Measurements from ENCODE around the gene FLYWCH2.
"Not testable (repeated sequence)": the region's sequence is repeated elsewhere in the genome, so short reads cannot be mapped to it uniquely, and the experiment has no call there.

Gene FLYWCH2

DNA sequence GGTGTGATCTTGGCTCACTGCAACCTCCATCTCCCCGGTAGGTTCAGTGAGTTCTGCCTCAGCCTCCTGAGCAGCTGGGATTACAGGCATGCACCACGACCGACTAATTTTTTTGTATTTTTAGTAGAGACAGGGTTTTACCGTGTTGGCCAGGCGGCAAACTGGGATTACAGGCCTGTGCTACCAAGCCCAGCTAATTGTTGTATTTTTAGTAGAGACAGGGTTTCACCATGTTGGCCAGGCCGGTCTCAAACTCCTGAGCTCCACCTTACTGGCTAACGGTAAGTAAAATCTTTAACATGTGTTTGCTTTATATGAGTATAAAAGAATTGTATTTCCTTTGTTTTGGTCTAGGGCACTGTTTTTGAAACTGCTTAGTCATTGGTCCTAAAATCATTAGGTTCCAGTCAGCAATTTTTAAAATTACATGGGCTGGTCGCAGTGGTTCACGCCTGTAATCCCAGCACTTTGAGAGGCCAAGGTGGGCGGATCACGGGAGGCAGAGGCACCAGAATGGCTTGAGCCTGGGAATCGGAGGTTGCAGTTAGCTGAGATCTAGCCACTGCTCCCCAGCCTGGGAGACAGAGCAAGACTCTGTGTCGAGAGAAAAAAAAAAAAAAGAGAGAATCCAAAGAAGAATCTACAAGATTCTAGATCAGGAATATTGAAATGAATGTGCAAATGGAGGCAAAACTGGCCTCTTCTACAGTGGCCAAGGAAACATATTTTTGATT is 32.3 kb downstream of the FLYWCH2 start:
- DNase-seq = no peak

DNA sequence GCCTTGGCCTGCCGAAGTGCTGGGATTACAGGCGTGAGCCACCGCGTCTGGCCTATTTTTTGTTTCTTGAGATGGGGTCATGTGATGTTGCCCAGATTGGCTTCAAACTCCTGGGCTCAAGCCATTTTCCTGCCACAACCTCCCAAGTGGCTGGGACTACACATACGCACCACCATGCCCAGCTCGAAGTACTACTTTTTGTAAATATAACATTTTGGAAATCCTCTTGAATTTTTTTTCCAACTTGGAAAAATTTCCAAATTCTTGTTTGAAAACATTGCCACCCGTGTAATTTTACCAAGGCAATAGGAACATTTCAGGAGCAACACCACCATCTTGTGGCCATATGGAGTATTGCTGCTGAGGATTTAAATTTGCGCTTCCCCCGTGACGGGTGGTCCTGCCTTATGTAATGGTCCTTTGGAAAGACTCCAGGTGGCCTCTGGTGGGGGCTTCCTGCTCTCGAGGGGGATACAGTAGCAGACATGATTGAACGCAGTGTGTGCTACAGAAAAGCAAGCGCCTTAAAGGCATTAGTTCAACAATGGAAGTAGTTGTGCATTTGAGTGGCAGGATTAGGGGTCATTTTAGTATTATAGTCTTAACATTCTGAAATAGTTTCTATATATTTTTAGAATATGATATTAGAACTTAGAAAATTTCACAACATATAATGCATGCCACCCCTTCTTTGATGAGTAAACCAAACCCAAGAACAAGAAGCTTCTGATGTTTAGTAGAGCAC is 36.7 kb downstream of the FLYWCH2 start:
- DNase-seq = no peak

DNA sequence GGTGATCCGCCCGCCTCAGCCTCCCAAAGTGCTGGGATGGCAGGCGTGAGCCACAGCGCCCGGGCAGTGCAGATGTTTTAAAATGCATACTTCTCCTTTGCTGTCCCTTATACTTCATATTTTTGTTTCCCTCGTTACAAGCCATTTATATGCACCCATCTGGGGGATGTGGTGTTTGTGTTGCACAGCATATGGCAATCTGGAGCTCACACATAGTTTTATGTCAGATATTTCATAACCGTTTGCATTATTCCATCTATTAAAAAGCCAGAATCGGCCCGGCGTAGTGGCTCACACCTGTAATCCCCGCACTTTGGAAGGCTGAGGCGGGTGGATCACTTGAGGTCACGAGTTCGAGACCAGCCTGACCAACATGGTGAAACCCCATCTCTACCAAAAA is 40.5 kb downstream of the FLYWCH2 start:
- DNase-seq = no peak

DNA sequence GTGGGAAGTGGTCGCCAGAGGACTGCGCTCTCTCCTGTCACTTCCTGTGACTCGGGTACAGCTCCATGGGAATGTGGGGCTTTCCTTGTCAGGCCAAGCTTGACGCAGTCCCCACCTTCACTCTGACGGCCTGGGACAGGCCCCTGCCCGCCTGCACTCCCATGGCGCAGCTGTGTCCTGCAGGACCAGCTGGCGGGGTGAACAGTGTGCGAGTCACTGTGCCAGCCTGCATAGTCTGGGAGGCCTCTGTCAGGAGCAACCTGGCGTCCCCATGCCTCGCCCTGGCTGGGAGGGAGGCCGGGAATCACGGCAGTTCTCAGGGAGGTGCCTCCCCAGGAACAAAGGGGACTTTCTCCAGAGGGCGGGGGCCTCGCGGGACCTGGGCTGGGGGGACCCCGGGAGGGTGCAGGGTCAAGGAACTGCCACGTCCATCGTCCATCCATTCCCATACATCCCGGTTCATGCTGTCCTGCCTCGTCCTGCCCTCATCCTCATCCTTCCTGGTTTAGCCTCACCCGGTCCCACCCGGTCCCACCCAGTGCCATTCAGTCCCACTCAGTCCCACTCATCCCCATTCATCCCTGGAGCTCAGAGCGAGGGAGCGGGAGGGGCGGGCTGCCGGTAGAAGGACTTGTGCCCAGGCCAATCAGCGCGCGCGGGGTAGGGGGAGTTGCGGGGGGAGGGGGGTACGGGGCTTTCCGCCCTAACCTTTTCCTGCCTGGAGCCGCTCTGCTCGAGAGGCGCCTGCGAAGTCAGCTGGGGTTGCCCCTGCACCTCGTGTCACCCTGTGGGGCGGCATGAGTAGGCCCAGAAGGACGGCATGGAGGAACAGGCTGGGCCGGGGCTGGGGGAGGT is 42.1 kb downstream of the FLYWCH2 start:
- DNase-seq = no peak

DNA sequence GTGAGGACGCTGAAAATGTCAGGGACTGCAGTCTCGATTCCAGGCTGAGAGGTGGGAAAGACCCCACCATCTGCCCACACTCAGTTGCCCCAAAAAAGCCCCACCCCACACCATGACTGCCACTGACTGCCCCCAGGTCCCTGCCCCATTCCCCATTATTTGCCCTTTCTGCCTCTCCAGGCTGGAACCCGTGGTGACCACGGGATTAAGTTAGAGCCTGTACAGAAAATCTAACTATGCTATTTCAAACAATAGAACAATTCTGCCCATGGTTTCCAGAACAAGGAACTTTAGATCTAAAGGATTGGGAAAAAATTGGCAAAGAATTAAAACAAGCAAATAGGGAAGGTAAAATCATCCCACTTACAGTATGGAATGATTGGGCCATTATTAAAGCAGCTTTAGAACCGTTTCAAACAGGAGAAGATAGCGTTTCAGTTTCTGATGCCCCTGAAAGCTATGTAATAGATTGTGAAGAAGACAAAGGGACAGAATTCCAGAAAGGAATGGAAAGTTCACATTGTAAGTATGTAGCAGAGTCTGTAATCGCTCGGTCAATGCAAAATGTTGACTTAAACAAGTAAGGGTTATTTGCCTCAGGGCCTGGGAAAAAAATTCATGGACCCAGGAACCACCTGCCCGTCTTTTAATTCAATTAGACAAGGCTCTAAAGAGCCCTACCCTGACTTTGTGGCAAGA is 43.1 kb downstream of the FLYWCH2 start:
- DNase-seq = no peak

DNA sequence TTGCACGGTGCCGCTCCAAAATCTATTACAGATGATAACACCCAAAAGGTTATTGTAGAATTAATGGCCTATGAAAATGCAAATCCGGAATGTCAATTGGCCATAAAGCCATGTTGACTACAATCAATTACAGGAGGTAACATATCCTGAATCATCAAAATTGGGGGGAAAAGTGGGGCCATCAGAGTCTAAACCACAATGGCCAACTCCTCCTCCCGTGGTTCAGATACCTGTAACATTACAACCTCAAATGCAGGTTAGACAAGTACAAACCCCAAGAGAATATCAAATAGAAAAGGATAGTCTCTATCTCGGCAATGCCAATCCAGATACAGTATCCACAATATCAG is 43.6 kb downstream of the FLYWCH2 start:
- DNase-seq = no peak

DNA sequence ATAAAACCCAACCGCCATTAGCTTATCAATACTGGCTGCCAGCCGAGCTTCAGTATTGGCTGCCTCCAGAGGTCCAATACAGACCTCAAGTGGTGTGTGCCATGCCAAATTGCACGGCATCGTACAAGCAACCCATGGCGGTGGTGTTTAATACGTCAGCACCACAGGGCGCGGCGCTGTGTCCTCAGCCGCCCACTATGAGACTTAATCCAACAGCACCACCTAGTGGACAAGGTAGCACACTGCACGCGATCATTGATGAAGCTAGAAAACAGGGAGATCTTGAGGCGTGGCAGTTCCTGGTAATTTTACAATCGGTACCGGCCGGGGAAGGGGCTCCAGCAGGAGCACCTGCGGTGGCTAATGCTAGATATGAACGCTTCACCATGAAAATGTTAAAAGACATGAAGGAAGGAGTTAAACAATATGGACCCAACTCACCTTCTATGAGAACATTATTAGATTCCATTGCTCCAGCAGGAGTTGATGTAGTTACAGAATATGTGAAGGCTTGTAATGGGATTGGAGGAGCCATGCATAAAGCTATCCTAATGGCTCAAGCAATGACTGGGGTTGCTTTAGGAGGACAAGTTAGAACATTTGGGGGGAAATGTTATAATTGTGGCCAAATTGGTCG is 44.1 kb downstream of the FLYWCH2 start:
- DNase-seq = peak; percentile 59

DNA sequence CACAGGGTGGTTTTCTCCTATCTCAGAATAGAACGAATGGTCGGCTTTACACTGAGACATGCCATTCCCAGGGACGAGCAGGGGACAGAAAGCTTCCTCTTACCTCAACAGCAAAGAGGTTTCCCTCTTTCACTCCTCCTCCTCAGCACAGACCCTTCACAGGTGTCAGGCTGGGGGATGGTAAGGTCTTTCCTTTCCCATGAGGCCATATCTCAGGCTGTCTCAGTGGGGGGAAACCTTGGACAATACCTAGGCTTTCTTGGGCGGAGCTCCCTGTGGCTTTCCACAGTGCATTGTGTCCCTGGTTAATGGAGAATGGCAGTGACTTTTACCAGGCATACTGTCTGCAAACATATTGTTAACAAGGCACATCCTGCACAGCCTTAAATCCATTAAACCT is 45.1 kb downstream of the FLYWCH2 start:
- DNase-seq = not testable (repeated sequence)

DNA sequence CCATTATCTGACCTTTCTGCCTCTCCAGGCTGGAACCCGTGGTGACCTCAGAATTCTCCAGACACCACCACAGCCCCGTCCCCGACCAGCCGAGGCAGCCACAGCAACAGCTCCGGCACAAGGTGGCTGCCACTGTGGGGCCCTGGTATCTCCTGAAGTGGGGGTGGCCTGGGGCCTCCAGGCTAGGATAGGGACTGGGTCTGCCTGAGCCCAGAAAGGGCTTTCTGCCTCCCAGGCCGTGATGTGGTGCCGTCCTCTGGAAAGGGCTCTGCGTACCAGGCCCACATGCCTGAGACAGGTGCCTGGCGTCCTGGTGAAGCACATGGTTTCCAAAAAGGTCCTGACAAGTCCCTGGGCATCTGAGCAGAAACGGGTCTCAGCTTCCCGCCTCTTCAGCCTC is 45.8 kb downstream of the FLYWCH2 start:
- DNase-seq = no peak

DNA sequence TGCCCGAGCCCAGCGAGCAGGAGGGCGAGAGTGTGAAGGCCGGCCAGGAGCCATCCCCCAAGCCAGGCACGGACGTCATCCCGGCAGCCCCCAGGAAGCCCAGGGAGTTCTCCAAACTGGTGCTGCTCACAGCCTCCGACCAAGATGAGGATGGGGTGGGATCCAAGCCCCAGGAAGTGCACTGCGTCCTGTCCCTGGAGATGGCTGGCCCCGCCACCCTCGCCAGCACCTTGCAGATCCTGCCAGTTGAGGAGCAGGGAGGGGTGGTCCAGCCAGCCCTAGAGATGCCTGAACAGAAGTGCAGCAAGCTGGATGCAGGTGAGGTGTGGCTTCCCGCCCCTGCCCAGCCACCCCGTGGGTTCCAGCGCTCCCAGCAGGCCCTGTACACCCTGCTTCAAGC is 46.7 kb downstream of the FLYWCH2 start:
- DNase-seq = no peak

DNA sequence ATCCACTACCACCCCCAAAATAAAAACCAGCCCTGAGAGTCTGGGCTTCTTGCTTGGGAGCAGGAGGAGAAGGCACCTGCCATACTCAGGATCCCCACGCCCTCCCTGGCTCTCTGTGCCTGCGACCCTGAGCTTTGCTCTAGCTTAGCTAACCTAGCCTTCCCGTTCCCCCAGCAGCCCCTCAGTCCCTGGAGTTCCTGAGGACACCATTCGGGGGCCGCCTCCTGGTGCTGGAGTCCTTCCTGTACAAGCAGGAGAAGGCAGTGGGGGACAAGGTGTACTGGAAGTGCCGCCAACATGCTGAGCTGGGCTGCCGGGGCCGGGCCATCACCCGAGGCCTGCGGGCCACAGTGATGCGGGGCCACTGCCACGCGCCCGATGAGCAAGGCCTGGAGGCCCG is 47.2 kb downstream of the FLYWCH2 start:
- no peak for DNase-seq

DNA sequence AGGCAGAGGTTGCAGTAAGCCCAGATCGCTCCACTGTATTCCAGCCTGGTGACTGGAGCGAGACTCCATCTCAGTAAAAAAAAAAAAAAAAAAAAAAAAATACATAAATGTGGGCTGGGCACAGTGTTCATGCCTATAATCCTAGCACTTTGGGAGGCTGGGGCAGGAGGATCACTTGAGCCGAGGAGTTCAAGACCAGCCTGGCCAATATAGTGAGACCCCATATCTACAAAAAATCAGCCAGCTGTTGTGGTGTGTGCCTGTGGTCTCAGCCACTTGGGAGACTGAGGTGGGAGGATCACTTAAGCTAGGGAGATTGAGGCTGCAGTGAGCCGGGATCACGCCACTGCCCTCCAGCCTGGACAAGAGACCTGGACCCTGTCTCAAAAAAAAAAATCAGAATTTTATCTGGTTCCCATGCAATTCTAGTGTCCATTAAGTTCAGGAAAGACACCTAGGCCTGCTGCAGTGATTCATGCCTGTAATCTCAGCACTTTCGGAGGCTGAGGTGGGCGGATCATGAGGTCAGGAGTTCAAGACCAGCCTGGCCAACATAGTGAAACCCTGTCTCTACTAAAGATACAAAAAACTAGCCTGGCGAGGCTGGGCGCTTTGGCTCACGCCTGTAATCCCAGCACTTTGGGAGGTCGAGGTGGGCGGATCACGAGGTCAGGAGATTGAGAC is 48.4 kb downstream of the FLYWCH2 start:
- not testable (repeated sequence) for DNase-seq

DNA sequence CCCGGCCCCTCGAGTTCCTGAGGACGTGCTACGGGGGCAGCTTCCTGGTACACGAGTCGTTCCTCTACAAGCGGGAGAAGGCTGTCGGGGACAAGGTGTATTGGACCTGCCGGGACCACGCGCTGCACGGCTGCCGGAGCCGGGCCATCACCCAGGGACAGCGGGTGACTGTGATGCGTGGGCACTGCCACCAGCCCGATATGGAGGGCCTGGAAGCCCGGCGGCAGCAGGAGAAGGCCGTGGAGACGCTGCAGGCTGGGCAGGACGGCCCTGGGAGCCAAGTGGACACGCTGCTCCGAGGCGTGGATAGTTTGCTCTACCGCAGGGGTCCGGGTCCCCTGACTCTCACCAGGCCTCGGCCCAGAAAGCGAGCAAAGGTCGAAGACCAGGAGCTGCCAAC is 50.1 kb downstream of the FLYWCH2 start:
- no peak for DNase-seq

DNA sequence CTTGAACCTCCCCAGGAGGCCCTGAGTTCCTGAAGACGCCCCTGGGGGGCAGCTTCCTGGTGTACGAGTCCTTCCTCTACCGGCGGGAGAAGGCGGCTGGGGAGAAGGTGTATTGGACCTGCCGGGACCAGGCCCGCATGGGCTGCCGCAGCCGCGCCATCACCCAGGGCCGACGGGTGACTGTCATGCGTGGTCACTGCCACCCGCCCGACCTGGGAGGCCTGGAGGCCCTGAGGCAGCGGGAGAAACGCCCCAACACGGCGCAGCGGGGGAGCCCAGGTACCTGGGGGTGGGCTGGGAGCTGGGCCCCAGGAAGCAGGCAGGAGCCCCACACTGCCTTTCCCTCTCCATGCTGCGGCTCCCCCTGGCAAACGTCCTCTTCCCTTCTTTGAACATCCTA is 50.7 kb downstream of the FLYWCH2 start:
- DNase-seq = no peak

DNA sequence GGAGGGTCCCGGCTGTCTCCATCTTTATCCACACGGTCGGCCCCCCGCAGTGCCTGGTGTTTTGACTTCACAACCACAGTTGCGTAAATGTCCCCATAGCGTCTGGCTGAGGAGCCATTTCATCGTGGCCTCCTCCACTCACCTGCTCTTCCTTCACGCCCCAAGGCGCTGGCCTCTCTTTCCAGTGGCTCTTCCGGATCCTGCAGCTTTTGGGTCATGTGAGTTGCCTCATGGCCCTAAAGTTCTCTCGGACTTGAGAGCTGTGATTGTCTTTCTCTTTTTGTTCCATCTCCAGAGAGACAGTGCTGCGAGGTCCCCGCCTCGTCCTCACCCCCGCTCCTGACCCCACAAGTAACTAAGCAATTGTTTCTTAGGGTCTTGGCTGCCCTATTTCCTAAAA is 51.4 kb downstream of the FLYWCH2 start:
- DNase-seq = no peak

DNA sequence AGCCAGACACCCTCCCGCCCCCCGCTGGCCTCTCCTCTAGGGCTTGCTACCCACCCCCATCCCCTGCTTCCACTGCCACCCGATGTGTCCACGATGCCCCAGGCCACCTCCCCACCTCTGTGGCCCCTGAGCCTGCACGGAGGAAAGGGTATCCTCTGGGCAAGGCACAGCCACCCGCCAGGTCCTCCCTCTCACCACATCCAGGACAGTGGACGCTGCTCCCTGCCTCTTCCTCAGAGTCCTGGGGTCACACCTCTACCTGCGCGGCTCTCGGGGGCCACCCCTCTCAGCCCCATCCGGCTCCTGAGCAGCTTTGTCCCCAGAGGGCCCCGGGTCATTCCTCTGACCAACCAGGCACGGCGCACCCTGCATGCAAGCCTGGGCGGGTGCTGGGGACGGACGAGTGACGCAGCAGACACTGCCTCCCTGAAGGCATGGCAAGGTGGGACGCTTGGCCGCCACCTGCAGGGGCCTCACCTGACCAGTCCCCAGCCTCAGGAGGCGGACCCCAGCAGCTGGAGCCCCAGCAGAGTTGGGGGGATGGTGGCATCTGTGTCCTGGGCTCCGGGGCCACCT is 53.5 kb downstream of the FLYWCH2 start:
- no peak for DNase-seq

DNA sequence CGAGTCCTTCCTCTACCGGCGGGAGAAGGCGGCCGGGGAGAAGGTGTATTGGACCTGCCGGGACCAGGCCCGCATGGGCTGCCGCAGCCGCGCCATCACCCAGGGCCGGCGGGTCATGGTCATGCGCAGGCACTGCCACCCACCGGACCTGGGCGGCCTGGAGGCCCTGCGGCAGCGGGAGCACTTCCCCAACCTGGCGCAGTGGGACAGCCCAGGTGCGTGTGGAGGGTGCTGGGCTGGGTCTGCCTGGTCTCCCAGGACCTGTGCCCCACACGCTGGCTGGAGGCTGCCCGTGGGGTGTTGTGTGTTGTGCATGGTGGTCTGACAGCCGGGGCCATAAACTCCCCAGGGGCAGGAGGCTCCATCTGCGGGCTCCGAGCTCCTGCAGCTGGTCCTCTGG is 54.2 kb downstream of the FLYWCH2 start:
- DNase-seq = no peak

DNA sequence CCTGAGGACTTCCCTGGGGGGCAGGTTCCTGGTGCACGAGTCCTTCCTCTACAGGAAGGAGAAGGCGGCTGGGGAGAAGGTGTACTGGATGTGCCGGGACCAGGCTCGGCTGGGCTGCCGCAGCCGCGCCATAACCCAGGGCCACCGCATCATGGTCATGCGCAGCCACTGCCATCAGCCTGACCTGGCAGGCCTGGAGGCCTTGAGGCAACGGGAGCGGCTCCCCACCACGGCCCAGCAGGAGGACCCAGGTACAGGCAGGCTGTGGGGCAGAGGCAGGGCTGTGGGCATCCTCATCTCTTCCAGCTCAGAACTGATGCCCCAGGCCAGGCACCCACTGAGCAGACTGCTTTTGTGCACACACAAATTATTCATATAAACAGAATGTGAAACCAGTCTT is 55.2 kb downstream of the FLYWCH2 start:
- no peak for DNase-seq

DNA sequence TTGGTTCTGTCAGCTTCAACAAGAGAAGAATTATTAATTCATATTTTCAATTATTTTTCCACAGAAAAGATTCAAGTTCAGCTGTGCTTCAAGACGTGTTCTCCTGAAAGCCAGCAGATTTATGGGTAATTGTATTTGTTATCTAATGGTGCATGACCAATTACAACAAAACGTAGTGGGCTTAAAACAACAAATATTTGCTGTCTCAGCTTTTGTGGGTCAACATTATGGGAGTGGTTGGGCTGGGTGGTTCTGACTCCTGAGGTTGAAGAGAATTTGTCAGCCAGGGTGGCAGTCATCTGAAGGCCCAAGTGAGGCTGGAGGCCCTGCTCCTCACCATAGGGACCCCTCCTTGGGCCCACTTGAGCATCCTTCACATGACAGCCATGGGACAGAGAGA is 57.0 kb downstream of the FLYWCH2 start:
- DNase-seq = no peak

DNA sequence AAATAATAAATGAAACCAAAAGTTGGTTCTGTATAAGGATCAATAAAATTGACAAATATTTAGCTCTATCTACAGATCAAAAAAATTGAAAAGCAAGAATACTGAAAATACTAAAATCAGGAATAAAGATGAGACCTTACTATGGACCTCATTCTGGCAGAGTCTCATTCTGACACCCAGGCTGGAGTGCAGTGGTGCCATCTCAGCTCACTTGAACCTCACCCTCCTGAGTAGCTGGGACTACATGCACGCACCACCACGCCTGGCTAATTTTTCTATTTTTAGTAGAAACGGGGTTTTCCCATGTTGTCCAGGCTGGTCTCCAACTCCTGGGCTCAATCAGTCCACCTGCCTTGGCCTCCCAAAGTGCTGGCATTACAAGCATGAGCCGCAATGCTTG is 59.0 kb downstream of the FLYWCH2 start:
- no peak for DNase-seq

DNA sequence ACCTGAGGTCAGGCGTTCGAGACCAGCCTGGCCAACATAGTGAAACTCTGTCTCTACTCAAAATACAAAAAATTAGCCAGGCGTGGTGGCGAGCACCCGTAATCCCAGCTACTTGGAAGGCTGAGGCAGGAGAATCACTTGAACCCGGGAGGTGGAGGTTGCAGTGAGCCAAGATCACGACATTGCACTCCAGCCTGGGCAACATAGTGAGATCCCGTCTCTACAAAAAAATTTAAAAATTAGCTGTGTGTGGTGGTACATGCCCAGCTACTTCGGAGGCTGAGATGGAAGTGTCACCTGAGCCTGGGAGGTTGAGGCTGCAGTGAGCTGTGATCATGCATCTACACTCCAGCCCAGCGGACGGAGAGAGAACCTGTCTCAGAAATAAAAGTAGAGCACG is 60.7 kb downstream of the FLYWCH2 start:
- not testable (repeated sequence) for DNase-seq

DNA sequence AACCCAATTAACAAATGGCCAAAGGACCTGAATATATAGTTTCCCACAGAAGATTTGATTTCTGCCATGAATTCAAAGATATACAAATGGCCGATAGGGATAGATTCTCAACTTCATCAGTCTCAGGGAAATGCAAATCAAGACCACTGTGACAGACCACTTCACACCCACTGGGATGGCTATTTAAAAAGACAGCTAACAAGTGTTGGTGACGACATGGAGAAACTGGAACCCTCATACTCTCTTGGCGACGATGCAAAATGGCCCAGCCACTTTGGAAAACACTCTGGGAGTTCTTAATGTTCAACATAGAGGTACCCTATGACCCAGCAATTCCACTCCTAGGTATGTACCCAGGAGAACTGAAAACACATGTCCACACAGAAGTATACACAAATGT is 63.6 kb downstream of the FLYWCH2 start:
- DNase-seq = no peak
